Right lobe of liver (tissue), 4 donors: Measurements from ENCODE around the gene BCAN.
A peak's percentile ranks its signal among the peaks of the same experiment; 100 is the strongest.

Source experiments
- CTCF ChIP-seq, 4 donors: fragments of 200-600 bp in 3 of 4; fragments of 450-650 bp in 1 of 4; IDR thresholded peaks; one replicate each; pipeline versions ENCODE4 v1.5.1 to v1.8.0; 2016 to 2022; ENCODE audit warnings: antibody characterized with exemption in 4 of 4, mild to moderate bottlenecking in 2 of 4
- POLR2A ChIP-seq: fragments of 450-650 bp; IDR thresholded peaks from one replicate; pipeline ENCODE4 v1.6.1; 2017; ENCODE audit warnings: antibody characterized with exemption, mild to moderate bottlenecking
- donor health status: DM: no; HTN: no; CAD: no.
- donor health status: DM: no; HTN: no; CAD: no.
- donor health status: DM: no; HTN: yes; CAD: no.

DNA sequence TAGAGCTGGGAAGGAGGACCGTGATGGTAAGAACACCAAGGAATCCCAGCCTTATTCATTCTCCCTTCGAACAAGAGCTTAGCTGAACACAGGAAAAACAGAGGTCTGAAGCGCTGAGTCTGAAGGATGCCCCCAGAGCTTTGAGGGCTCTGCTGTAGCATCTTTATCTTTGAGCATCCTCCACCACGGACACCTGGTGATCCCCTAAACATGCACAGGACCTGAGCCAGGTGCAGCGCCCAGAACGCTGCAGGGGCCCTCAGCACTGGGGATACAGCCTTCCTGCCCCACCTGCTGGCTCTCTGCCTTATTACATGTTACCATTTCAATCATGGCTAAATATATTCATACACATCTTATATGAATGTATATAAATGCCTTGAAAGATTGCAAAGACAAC is 32.9 kb upstream of the BCAN start:
- TF ChIP-seq CTCF (IDR thresholded peaks at IDR 0.05) (peak; percentile 28 to 38 (median 32)), POLR2A (no peak)
